Trophoblast cell (in vitro differentiated cells and primary cell): ENCODE data around the gene STRN.
"Not testable (repeated sequence)": the region's sequence is repeated elsewhere in the genome, so short reads cannot be mapped to it uniquely, and the experiment has no call there.

ENCODE experiments used
- DNase-seq, 2 donors: peaks; one replicate each; pipeline ENCODE4 v3.0.0-alpha.2; 2016
- H2AFZ ChIP-seq: 2 replicates; pipeline ENCODE4 v1.6.1; 2013; ENCODE audit warnings: low read length, moderate library complexity, mild to moderate bottlenecking; ENCODE audit not compliant: insufficient read depth, poor library complexity
- H2AK5ac ChIP-seq: 2 replicates; pipeline ENCODE4 v1.6.1; 2013; ENCODE audit warnings: mild to moderate bottlenecking, low read length
- H2BK120ac ChIP-seq: 2 replicates; pipeline ENCODE4 v1.6.1; 2013; ENCODE audit warnings: low read length, mild to moderate bottlenecking, moderate library complexity; ENCODE audit not compliant: insufficient read depth, poor library complexity
- H2BK12ac ChIP-seq: 2 replicates; pipeline ENCODE4 v1.6.1; 2013; ENCODE audit warnings: mild to moderate bottlenecking, low read length, moderate library complexity
- H2BK5ac ChIP-seq: 2 replicates; pipeline ENCODE4 v1.6.1; 2013; ENCODE audit warnings: low read length, low read depth, moderate library complexity, mild to moderate bottlenecking; ENCODE audit not compliant: poor library complexity
- H3K14ac ChIP-seq: 2 replicates; pipeline ENCODE4 v1.6.1; 2013; ENCODE audit warnings: mild to moderate bottlenecking, low read length
- H3K18ac ChIP-seq: 2 replicates; pipeline ENCODE4 v1.6.1; 2013; ENCODE audit warnings: mild to moderate bottlenecking, low read length
- H3K23ac ChIP-seq: 2 replicates; pipeline ENCODE4 v1.6.1; 2013; ENCODE audit warnings: low read length
- H3K27ac ChIP-seq: 2 replicates; pipeline ENCODE4 v1.5.1; 2013; ENCODE audit warnings: low read depth, mild to moderate bottlenecking, inconsistent platforms, low read length, moderate library complexity
- H3K27me3 ChIP-seq: 2 replicates; pipeline ENCODE4 v1.6.1; 2013; ENCODE audit warnings: inconsistent platforms, mild to moderate bottlenecking, low read length, moderate library complexity; ENCODE audit not compliant: insufficient read depth
- H3K36me3 ChIP-seq, 2 experiments: 1 replicate in 1 of 2; 2 replicates in 1 of 2; pipeline ENCODE4 v1.6.1; 2013; ENCODE audit warnings: low read length in 2 of 2, mild to moderate bottlenecking in 2 of 2, moderate library complexity in 1 of 2; ENCODE audit not compliant: insufficient read depth in 2 of 2, control insufficient read depth in 1 of 2
- H3K4ac ChIP-seq: 2 replicates; pipeline ENCODE4 v1.6.1; 2013; ENCODE audit warnings: low read depth, mild to moderate bottlenecking, low read length, moderate library complexity
- H3K4me1 ChIP-seq, 2 experiments: 1 replicate in 1 of 2; 2 replicates in 1 of 2; pipeline ENCODE4 v1.6.1; 2013; ENCODE audit warnings: low read length in 2 of 2, mild to moderate bottlenecking in 2 of 2, moderate library complexity in 1 of 2; ENCODE audit not compliant: insufficient read depth in 2 of 2, control insufficient read depth in 1 of 2
- H3K4me2 ChIP-seq: 2 replicates; pipeline ENCODE4 v1.6.1; 2013; ENCODE audit warnings: inconsistent platforms, mild to moderate bottlenecking, low read length, moderate library complexity
- H3K4me3 ChIP-seq: 2 replicates; pipeline ENCODE4 v1.5.1; 2013; ENCODE audit warnings: mild to moderate bottlenecking, low read depth, low read length, inconsistent platforms
- H3K79me1 ChIP-seq: one replicate; pipeline ENCODE4 v1.6.1; 2013; ENCODE audit warnings: low read length
- H3K79me2 ChIP-seq: 2 replicates; pipeline ENCODE4 v1.6.1; 2013; ENCODE audit warnings: low read length, mild to moderate bottlenecking; ENCODE audit not compliant: control insufficient read depth, insufficient read depth, poor library complexity
- H3K9ac ChIP-seq: 2 replicates; pipeline ENCODE4 v1.6.1; 2013; ENCODE audit warnings: mild to moderate bottlenecking, low read length
- H3K9me3 ChIP-seq: 2 replicates; pipeline ENCODE4 v1.6.1; 2013; ENCODE audit warnings: low read depth, mild to moderate bottlenecking, control low read depth, inconsistent platforms, low read length; ENCODE audit not compliant: insufficient read depth
- H4K12ac ChIP-seq: 2 replicates; pipeline ENCODE4 v1.6.1; 2013; ENCODE audit warnings: low read depth, mild to moderate bottlenecking, low read length, moderate library complexity
- H4K8ac ChIP-seq: 2 replicates; pipeline ENCODE4 v1.6.1; 2013; ENCODE audit warnings: low read depth, mild to moderate bottlenecking, low read length, moderate library complexity
- H4K91ac ChIP-seq: one replicate; pipeline ENCODE4 v1.6.1; 2013; ENCODE audit warnings: low read depth, mild to moderate bottlenecking, low read length, moderate library complexity
- WGBS: extraction: QIAGEN DNeasy Blood & Tissue Kit; methylation state at CpG from one replicate; pipeline ENCODE4 v1.1.7; 2013; ENCODE audit warnings: missing lambda C conversion rate; ENCODE audit not compliant: insufficient read length, insufficient coverage; ENCODE audit errors: extremely low coverage; 5-methylcytosine and 5-hydroxymethylcytosine counted together

The STRN gene

DNA sequence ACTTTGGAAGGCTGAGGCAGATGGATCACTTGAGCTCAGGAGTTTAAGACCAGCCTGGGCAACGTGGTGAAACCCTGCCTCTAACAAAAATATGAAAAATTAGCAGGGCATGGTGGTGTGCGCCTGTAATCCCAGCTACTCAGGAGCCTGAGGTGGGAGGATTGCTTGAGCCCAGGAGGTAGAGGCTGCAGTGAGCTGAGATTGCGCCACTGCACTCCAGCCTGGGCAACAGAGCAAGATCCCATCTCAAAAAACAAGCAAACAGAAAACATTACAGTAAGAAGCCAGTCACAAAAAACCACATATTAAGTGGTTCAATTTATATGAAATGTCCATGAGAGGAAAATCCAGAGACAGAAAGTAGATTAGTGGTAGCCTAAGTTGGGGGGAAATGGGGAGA is 12.7 kb upstream of the STRN start:
- not testable (repeated sequence) for H3K27me3 ChIP-seq, H4K91ac ChIP-seq, H2AK5ac ChIP-seq, H2AFZ ChIP-seq, H4K12ac ChIP-seq, H2BK120ac ChIP-seq, H3K27ac ChIP-seq, H3K36me3 ChIP-seq, H2BK12ac ChIP-seq, H3K14ac ChIP-seq, H2BK5ac ChIP-seq, H3K18ac ChIP-seq, H3K4me2 ChIP-seq, H3K79me1 ChIP-seq, H3K23ac ChIP-seq, H3K9me3 ChIP-seq, H3K4me3 ChIP-seq, H3K79me2 ChIP-seq, H4K8ac ChIP-seq, H3K4ac ChIP-seq, H3K9ac ChIP-seq, H3K4me1 ChIP-seq, DNase-seq
- WGBS: no CpG with 5 or more reads among the region's 3 CpGs

DNA sequence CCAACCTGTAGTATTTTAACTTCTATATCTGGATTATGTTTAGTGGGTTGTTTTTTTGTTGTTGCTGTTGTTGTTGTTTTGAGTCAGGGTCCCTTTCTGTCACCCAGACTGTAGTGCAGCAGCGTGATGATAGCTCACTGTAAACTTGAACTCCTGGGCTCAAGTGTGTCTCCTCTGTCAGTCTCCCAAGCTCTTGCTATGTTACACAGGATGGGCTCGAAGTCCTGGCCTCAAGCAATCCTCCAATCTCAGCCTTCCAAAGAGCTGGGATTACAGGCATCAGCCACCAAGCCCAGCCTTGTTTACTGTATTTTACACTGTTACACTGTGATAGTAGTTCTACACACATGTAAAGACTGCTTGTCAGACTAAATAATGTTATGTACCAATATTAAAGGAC is 9.7 kb upstream of the STRN start:
- H3K4me2 ChIP-seq: no peak overlapping the region
- H3K4ac ChIP-seq: no peak overlapping the region
- no peaks in the 10 kb centered on the region for H3K79me2 ChIP-seq
- H2BK120ac ChIP-seq: no peak overlapping the region
- no peaks in the 10 kb centered on the region for H3K4me1 ChIP-seq
- H3K9me3 ChIP-seq: no peaks in the 10 kb centered on the region
- no peak overlapping the region for H3K14ac ChIP-seq
- H3K18ac ChIP-seq: no peak overlapping the region
- H3K23ac ChIP-seq: no peak overlapping the region
- no peak overlapping the region for H3K9ac ChIP-seq
- H4K91ac ChIP-seq: no peak overlapping the region
- no peak overlapping the region for H3K4me3 ChIP-seq
- H4K12ac ChIP-seq: no peak overlapping the region
- no CpG with 5 or more reads among the region's 2 CpGs for WGBS
- no peak overlapping the region for H2BK12ac ChIP-seq
- H2BK5ac ChIP-seq: no peak overlapping the region
- no peak overlapping the region for H2AFZ ChIP-seq
- no peaks in the 10 kb centered on the region for H3K27me3 ChIP-seq
- H4K8ac ChIP-seq: no peak overlapping the region
- H3K27ac ChIP-seq: no peak overlapping the region
- no peak for DNase-seq
- H3K36me3 ChIP-seq: peaks cover 0 to 2% of the 10 kb centered on the region in 2 experiments
- H3K79me1 ChIP-seq: no peaks in the 10 kb centered on the region
- H2AK5ac ChIP-seq: no peak overlapping the region

DNA sequence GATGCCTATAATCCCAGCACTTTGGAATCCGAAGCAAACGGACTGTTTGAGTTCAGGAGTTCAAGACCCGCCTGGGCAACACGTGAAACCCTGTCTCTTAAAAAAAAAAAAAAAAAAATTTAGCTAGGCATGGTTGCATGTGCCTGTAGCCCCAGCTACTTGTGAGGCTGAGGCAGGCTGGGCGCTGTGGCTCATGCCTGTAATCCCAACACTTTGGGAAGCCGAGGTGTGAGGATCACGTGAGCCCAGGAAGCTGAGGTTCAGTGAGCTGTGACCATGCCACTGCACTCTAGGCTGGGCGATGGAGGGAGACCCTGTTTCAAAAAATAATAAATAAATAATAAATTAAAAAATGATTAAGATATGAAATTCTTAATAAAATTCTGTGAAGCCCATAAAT is 9.0 kb upstream of the STRN start:
- no peak overlapping the region for H3K14ac ChIP-seq
- no peak overlapping the region for H3K4me2 ChIP-seq
- no peak overlapping the region for H2BK120ac ChIP-seq
- H3K4me3 ChIP-seq: no peak overlapping the region
- H3K9ac ChIP-seq: no peak overlapping the region
- H3K4me1 ChIP-seq: no peaks in the 10 kb centered on the region
- no peaks in the 10 kb centered on the region for H3K27me3 ChIP-seq
- H3K27ac ChIP-seq: no peak overlapping the region
- no CpG with 5 or more reads among the region's 8 CpGs for WGBS
- H2BK5ac ChIP-seq: no peak overlapping the region
- no peak overlapping the region for H3K4ac ChIP-seq
- no peaks in the 10 kb centered on the region for H3K9me3 ChIP-seq
- peaks cover 0 to 2% of the 10 kb centered on the region in 2 experiments for H3K36me3 ChIP-seq
- no peak overlapping the region for H2BK12ac ChIP-seq
- no peak overlapping the region for H4K91ac ChIP-seq
- H3K79me2 ChIP-seq: no peaks in the 10 kb centered on the region
- H4K12ac ChIP-seq: no peak overlapping the region
- H2AFZ ChIP-seq: no peak overlapping the region
- DNase-seq: no peak
- H3K79me1 ChIP-seq: no peaks in the 10 kb centered on the region
- no peak overlapping the region for H3K23ac ChIP-seq
- H2AK5ac ChIP-seq: no peak overlapping the region
- H3K18ac ChIP-seq: no peak overlapping the region
- no peak overlapping the region for H4K8ac ChIP-seq

DNA sequence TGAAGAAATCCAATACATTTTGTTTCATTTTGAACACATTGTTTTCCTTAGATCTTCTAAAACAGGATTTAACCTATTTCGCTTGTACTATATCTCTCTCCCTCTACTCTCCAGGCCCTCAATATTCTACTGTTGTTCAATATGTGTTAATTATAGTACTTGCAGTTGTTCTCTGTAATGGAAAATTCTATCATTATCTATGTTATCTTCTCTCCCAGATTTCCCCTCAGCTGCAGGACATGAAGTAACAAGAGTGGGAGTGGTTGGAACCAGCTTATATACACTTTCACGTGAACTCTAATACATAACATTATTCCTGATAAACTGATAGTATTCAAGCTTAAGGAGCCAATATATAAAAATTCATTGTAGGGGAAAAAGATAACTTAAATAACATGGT is 7.0 kb upstream of the STRN start:
- H3K18ac ChIP-seq: no peak overlapping the region

More for the DNA sequence above, 7.0 kb upstream of the STRN start:
- Histone ChIP-seq H3K4ac (no peak overlapping the region), H2BK120ac (no peak overlapping the region), H3K9me3 (no peaks in the 10 kb centered on the region), H3K79me1 (no peaks in the 10 kb centered on the region), H4K91ac (no peak overlapping the region), H3K4me2 (no peak overlapping the region), H4K8ac (no peak overlapping the region), H3K79me2 (no peaks in the 10 kb centered on the region), H3K36me3 (no peaks in the 10 kb centered on the region), H2AFZ (no peak overlapping the region), H4K12ac (no peak overlapping the region), H3K4me1 (no peaks in the 10 kb centered on the region), H3K9ac (no peak overlapping the region), H3K27ac (no peak overlapping the region), H3K27me3 (no peaks in the 10 kb centered on the region), H2BK5ac (no peak overlapping the region), H2BK12ac (no peak overlapping the region), H3K4me3 (no peak overlapping the region), H2AK5ac (no peak overlapping the region), H3K14ac (no peak overlapping the region), H3K23ac (no peak overlapping the region)
- no peak for DNase-seq
- WGBS: no CpG with 5 or more reads among the region's 2 CpGs
